GM18519 (cell line): ENCODE results near the gene TBC1D22A.

Source experiments
- ATAC-seq: cut with Tn5 transposase; IDR thresholded peaks from one replicate; pipeline ENCODE4 v1.9.1; 2021; ENCODE audit warnings: mild to moderate bottlenecking, moderate library complexity; ENCODE audit not compliant: unreplicated experiment, low FRiP score

TBC1D22A gene

GRCh38 chr22:46942799-46943785 lies 180.6 kb downstream of the TBC1D22A start:
- no peak for ATAC-seq

- ATAC-seq, result no peak
Measured at GRCh38 chr22:46945481-46945880, 183.0 kb downstream of the TBC1D22A start.

- ATAC-seq, result no peak
Measured at GRCh38 chr22:46946383-46946962, 184.0 kb downstream of the TBC1D22A start.

GRCh38 chr22:46947516-46948257 lies 185.2 kb downstream of the TBC1D22A start:
- no peak for ATAC-seq

GRCh38 chr22:46948411-46949144 lies 186.1 kb downstream of the TBC1D22A start:
- no peak for ATAC-seq

GRCh38 chr22:46951350-46951749 lies 188.9 kb downstream of the TBC1D22A start:
- no peak for ATAC-seq

GRCh38 chr22:46951973-46952372 lies 189.5 kb downstream of the TBC1D22A start:
- no peak for ATAC-seq

GRCh38 chr22:46953968-46954765 lies 191.7 kb downstream of the TBC1D22A start:
- no peak for ATAC-seq

- no peak for ATAC-seq
Measured at GRCh38 chr22:46954781-46955180, 192.3 kb downstream of the TBC1D22A start.

- no peak for ATAC-seq
Measured at GRCh38 chr22:46956498-46957215, 194.2 kb downstream of the TBC1D22A start.

GRCh38 chr22:46957521-46957920 lies 195.1 kb downstream of the TBC1D22A start:
- ATAC-seq, result no peak

- ATAC-seq, result no peak
Measured at GRCh38 chr22:46958191-46958590, 195.7 kb downstream of the TBC1D22A start.

- ATAC-seq, result no peak
Measured at GRCh38 chr22:46958658-46959057, 196.2 kb downstream of the TBC1D22A start.

GRCh38 chr22:46959369-46959768 lies 196.9 kb downstream of the TBC1D22A start:
- no peak for ATAC-seq

GRCh38 chr22:46961591-46962295 lies 199.3 kb downstream of the TBC1D22A start:
- ATAC-seq, result no peak

- ATAC-seq, result no peak
Measured at GRCh38 chr22:46962406-46962805, 200.0 kb downstream of the TBC1D22A start.

- no peak for ATAC-seq
Measured at GRCh38 chr22:46963672-46964545, 201.5 kb downstream of the TBC1D22A start.
